Mesothelial cell of epicardium (in vitro differentiated cells): ENCODE data around the gene CCDC194. TPM values are rescaled to one million over a fixed set of nuclear protein-coding genes. Genes with fewer than 3 reads are reported as not detected.
A peak's percentile ranks its signal among the peaks of the same experiment; 100 is the strongest.

ENCODE experiments used
- DNase-seq, 2 experiments: peaks; one replicate each; pipeline ENCODE4 v3.0.0; 2021; ENCODE audit warnings: low spot score in 2 of 2; ENCODE audit not compliant: unreplicated experiment in 2 of 2
- H3K27ac Mint-ChIP-seq: 2 replicates; pipeline ENCODE4 v1.8.0; 2021; ENCODE audit warnings: mixed read lengths
- H3K27me3 Mint-ChIP-seq: 2 replicates; pipeline ENCODE4 v1.8.0; 2021; ENCODE audit warnings: low read depth, mixed read lengths
- H3K36me3 Mint-ChIP-seq: 2 replicates; pipeline ENCODE4 v1.8.0; 2021; ENCODE audit warnings: mixed read lengths
- H3K4me1 Mint-ChIP-seq: 2 replicates; pipeline ENCODE4 v1.8.0; 2021; ENCODE audit warnings: mixed read lengths
- H3K4me3 Mint-ChIP-seq: 2 replicates; pipeline ENCODE4 v1.8.0; 2021; ENCODE audit warnings: mild to moderate bottlenecking, moderate library complexity, mixed read lengths
- H3K9me3 Mint-ChIP-seq: 2 replicates; pipeline ENCODE4 v1.8.0; 2021; ENCODE audit warnings: mixed read lengths
- total RNA-seq: library from RNA; stranded (reverse); gene quantifications from 3 replicates; pipeline ENCODE4 v1.2.1, GENCODE V29; 2021
- TF ChIP-seq, protein P1 (sequence below): fragments of 200-600 bp; sonication (generic); IDR thresholded peaks from one replicate; pipeline ENCODE4 v1.5.0; 2021; ENCODE audit warnings: antibody characterized with exemption; ENCODE audit not compliant: unreplicated experiment

CCDC194 gene
- total RNA-seq, 1 donor from 2014 or later, result 11.9 TPM

DNA sequence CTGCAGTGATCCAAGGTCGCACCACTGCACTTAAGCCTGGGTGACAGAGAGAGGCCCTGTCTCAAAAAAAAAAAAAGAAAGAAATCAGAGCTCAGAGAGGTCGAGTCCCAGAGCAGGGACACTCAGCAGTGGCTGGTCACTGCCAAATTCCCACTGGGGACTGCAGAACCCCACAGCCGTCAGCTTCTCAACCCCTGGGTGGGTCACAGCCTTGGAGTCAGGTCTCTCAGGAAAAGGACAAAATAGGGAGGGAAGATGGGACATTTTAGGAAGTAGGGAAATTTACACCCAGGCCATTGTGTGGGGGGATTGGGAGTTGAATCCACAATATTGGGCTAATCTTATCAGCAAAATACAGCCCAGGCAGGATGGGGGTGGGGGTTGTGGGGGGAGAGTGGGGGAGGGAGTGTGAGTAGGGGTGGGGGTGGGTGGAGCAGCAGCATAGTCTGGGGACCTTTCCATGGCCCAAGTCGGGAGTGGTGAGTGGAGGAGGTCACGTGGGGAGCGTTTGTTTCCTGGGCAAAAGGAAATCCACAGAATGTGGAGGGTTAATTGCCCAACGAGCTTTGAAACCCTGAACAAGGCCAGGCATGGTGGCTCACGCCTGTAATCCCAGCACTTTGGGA is 5.0 kb upstream of the CCDC194 start:
- H3K27me3 Mint-ChIP-seq, result no peaks in the 10 kb centered on the region
- H3K9me3 Mint-ChIP-seq, result no peaks in the 10 kb centered on the region
- peaks cover 5% of the 10 kb centered on the region for H3K4me1 Mint-ChIP-seq
- TF ChIP-seq, protein P1, sequence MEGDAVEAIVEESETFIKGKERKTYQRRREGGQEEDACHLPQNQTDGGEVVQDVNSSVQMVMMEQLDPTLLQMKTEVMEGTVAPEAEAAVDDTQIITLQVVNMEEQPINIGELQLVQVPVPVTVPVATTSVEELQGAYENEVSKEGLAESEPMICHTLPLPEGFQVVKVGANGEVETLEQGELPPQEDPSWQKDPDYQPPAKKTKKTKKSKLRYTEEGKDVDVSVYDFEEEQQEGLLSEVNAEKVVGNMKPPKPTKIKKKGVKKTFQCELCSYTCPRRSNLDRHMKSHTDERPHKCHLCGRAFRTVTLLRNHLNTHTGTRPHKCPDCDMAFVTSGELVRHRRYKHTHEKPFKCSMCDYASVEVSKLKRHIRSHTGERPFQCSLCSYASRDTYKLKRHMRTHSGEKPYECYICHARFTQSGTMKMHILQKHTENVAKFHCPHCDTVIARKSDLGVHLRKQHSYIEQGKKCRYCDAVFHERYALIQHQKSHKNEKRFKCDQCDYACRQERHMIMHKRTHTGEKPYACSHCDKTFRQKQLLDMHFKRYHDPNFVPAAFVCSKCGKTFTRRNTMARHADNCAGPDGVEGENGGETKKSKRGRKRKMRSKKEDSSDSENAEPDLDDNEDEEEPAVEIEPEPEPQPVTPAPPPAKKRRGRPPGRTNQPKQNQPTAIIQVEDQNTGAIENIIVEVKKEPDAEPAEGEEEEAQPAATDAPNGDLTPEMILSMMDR, result no peak
- H3K4me3 Mint-ChIP-seq, result no peak overlapping the region
- no peak for DNase-seq
- peaks cover 10% of the 10 kb centered on the region for H3K36me3 Mint-ChIP-seq
- no peak overlapping the region for H3K27ac Mint-ChIP-seq

DNA sequence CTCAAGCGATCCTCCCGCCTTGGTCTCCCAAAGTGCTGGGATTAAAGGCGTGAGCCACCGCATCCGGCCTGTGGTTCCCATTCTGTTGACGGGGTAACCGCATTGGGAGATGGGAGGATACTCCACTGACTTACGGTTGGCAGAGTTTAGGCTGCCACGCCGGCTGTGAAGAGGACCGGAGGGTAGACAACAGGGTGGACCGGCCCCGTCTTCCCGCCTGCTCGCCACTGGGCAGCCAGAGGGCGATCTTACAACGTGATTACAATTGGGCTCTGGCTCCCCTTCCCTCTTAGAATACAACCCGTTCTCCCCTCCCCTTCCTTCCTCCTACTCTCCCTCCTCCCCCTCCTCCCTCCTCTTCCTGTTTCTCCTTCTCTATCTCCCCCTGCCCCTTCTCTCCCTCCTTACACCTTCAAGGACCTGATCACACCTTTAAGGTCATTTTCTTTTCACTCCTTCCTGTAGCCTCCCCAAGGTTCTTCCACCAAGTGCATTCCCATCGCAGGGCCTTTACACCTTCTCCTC is 957 bp upstream of the CCDC194 start:
- H3K4me3 Mint-ChIP-seq, result no peak overlapping the region
- peak overlapping the region; percentile 22 for H3K27ac Mint-ChIP-seq
- no peak for DNase-seq
- TF ChIP-seq, protein P1, result peak; percentile 15
- H3K36me3 Mint-ChIP-seq, result peaks cover 5% of the 10 kb centered on the region
- peaks cover 13% of the 10 kb centered on the region for H3K4me1 Mint-ChIP-seq
- H3K27me3 Mint-ChIP-seq, result peaks cover 4% of the 10 kb centered on the region
- no peaks in the 10 kb centered on the region for H3K9me3 Mint-ChIP-seq

DNA sequence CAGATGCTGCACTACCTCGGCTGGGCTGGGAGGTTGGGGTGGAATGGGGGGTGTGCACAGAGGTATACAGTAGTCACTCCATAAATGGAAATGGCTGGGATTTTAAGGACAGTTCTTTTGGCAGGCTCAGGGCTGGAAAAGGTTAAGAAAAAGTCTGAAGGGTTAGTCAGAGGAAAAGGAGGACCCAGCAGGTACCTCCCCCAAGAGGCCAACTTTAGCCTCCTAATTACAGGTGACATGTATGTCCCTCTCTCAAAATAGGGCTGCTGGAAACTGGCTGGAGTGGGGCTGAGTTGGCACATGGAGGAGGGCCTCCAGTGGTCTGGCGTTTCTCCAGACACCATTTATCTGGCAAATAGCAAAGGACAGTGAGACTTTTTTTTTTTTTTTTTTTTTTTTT is 994 bp downstream of the CCDC194 start:
- Mint-ChIP-seq H3K27me3 (peaks cover 17% of the 10 kb centered on the region), H3K9me3 (peaks cover 4% of the 10 kb centered on the region), H3K36me3 (peaks cover 5% of the 10 kb centered on the region), H3K27ac (no peak overlapping the region), H3K4me1 (peaks cover 13% of the 10 kb centered on the region), H3K4me3 (no peak overlapping the region)
- TF ChIP-seq, protein P1, result no peak
- no peak for DNase-seq

DNA sequence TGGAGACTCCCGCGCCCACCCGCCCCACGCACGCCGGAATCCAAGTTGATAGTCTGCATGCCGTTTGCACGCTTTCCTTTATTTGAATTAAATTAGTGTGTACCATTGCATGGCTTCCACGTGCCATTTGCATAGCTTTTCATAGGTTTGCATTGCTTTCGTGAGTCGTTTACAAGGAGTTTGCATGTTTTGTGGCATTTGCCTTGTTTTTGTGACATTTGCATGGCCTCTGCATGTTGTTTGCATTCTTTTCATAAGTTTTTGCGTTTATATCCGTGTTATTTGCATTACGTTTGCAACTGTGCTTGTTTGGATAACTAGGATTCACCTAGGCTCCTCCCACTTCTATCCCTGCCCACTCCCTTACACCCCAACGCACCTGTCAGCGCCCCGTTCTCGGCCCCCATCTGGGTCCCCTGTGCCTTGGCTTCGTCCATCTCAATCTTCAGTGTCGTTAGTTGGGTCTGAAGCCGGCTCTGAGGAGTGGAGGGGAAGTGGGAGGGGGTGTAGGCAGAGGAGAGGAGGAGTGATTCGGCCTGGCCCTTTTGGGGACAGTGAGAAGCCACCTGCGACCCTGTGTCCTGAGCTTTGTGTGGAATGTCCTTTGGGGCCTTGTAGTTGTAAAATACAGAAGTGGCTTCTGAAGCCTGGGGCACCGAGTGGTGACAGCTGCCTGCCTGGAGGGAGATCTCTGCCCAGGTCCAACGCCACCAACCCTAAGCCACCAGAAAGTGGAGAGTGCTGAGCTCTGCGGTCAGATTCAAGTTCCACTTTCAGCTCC is 2.4 kb downstream of the CCDC194 start:
- Mint-ChIP-seq H3K9me3 (peaks cover 4% of the 10 kb centered on the region), H3K36me3 (no peaks in the 10 kb centered on the region), H3K4me1 (peaks cover 13% of the 10 kb centered on the region), H3K27me3 (peaks cover 17% of the 10 kb centered on the region), H3K4me3 (peak overlapping the region; percentile 62), H3K27ac (no peak overlapping the region)
- TF ChIP-seq, protein P1, result no peak
- DNase-seq, result no peak

DNA sequence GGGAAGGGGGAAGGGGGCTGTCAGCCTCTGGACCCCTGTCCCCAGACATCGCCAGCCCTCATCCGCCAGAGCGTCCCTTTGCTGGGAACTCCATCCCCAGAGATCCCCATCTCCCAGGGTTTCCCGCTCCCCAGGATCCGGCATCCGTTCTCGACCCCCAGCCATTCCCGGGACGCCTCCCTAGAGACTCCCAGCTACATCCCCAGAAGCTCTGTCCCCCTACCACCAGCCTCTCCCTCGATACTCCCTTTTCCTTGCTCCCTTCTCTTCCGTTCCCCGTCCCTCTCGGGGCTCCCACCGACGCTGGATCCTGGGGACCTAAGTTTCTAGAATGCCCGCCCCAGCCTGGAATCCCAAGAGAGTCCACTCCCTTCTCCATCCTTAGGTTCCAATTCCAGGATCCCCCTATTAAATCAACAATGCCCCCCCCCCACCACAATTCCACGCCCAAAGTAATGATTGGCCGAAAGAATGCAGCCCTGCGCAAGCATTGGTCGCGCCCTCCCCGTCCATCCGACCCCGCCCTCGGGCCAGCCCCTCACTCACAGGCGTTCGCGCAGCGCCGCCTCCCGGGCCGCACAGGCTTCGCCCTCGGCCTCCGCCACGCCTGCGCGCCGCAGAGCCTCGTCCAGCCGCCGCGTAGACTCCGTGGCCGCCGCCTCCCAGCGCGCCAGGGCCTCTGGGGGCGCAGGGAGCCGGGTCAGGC is 3.2 kb downstream of the CCDC194 start:
- Mint-ChIP-seq H3K4me1 (peaks cover 13% of the 10 kb centered on the region), H3K27ac (peak overlapping the region; percentile 78), H3K27me3 (peaks cover 17% of the 10 kb centered on the region), H3K36me3 (no peaks in the 10 kb centered on the region), H3K4me3 (peak overlapping the region; percentile 79), H3K9me3 (peaks cover 4% of the 10 kb centered on the region)
- peak; percentile 90 to 92 for DNase-seq
- TF ChIP-seq, protein P1, result peak; percentile 32
